GM19467 (cell line): ENCODE measurements around the gene GOLGA6L9.
"Not testable (repeated sequence)": the region's sequence is repeated elsewhere in the genome, so short reads cannot be mapped to it uniquely, and the experiment has no call there.

Experiments used
- ATAC-seq: cut with Tn5 transposase; IDR thresholded peaks from one replicate; pipeline ENCODE4 v1.9.1; 2021; ENCODE audit warnings: mild to moderate bottlenecking, moderate library complexity; ENCODE audit not compliant: unreplicated experiment

GOLGA6L9 gene

GRCh38 chr15:82465629-82466028 is 36.0 kb downstream of the GOLGA6L9 start:
- not testable (repeated sequence) for ATAC-seq

GRCh38 chr15:82468205-82468604 is 38.6 kb downstream of the GOLGA6L9 start:
- peak; percentile 95 for ATAC-seq

GRCh38 chr15:82469381-82469780 is 39.8 kb downstream of the GOLGA6L9 start:
- not testable (repeated sequence) for ATAC-seq

- not testable (repeated sequence) for ATAC-seq
These were observed 42.8 kb downstream of the GOLGA6L9 start for GRCh38 chr15:82472269-82472982.

GRCh38 chr15:82474596-82475325 is 45.1 kb downstream of the GOLGA6L9 start:
- ATAC-seq = not testable (repeated sequence)

- not testable (repeated sequence) for ATAC-seq
These were observed 45.8 kb downstream of the GOLGA6L9 start for GRCh38 chr15:82475345-82475967.

GRCh38 chr15:82476697-82477342 is 47.2 kb downstream of the GOLGA6L9 start:
- ATAC-seq = not testable (repeated sequence)

GRCh38 chr15:82477343-82478057 is 47.9 kb downstream of the GOLGA6L9 start:
- ATAC-seq = not testable (repeated sequence)
